ENCODE results near the gene IFI6. TPM values are rescaled to one million over a fixed set of nuclear protein-coding genes. Genes with fewer than 3 reads are reported as not detected.

Gene IFI6
- total RNA-seq, 1 donor from 2014 or later, result 20.9 TPM

DNA sequence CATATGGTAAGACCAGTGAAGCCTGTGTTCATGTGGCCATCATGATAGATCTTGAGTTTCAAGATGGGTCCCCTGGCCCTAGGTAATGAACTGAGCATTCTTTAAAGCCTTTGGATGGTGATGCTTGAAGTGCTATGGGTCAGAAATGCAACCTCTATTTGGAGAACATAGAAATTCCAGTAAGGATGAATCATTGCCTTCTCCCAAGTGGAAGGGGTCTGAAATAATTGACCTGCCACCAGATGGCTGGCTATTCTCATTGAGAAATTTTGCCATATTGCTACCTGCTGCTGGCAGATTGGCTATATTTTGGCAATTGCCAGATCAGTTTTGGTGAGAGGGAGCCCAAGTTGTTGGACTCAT, 739 bp upstream of the IFI6 start:
- DNase-seq (ENCODE audit: low read depth), result peak; percentile 73

- DNase-seq (ENCODE audit: low read depth), result no peak
These were observed 2.1 kb downstream of the IFI6 start for GRCh38 chr1:27669876-27670275.

DNA sequence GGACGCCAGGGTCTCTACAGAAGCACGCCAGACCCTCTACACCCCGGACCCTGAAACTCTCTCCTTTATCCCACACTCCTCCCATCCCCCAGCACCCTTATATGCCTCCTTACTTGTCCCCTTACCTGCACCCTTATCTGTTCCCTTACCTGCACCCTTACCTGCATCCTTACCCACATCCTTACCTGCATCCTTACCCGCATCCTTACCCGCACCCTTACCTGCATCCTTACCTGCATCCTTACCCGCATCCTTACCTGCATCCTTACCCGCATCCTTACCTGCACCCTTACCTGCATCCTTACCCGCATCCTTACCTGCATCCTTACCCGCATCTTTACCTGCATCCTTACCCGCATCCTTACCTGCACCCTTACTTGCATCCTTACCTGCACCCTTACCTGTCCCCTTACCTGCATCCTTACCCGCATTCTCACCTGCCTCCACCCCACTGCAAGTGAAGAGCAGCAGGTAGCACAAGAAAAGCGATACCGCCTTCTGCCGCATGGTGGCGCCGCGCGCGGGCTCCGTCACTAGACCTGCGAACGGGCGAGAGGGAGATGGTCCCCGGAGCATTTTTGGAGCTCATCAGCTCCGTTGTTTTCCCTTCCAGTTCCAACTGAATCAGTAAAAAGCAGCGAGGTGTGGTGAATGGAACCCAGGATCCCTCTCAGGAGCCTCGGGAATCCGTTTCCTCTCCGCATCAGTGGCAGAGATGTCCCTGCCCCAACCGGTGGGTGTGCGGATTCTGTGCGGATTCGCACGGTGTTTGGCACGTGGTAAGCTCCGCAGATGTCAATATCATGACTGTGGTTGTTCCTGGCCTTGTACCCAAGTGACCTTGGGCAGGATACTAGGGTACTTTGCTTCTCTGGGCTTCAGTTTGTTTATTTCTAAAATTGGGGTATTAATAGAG, 2.9 kb downstream of the IFI6 start:
- DNase-seq (ENCODE audit: low read depth), result peak; percentile 22

- DNase-seq (ENCODE audit: low read depth), result no peak
These were observed 3.7 kb downstream of the IFI6 start for GRCh38 chr1:27668121-27668807.

DNA sequence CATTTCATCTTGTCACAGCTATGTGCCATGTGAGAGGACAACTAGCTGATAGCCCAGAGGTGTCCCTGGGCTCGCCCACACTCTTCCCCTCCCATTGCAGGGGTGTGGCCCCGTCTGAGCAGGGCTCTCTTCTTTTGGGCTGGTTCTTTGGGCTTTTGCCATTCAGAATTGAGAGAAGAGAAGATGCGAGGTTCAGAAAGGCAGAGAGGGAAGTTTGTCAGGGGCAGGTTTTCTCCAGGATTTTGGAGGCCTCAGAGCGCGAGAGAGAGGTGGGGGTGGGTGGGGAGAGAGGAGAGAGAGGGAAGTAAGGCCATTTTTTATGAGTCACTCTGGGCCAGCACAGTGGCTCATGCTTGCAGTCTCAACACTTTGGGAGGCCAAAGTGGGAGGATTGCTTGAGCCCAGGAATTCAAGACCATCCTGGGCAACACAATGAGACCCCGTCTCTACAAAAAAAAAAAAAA, 5.2 kb downstream of the IFI6 start:
- no peak for DNase-seq (ENCODE audit: low read depth)

DNA sequence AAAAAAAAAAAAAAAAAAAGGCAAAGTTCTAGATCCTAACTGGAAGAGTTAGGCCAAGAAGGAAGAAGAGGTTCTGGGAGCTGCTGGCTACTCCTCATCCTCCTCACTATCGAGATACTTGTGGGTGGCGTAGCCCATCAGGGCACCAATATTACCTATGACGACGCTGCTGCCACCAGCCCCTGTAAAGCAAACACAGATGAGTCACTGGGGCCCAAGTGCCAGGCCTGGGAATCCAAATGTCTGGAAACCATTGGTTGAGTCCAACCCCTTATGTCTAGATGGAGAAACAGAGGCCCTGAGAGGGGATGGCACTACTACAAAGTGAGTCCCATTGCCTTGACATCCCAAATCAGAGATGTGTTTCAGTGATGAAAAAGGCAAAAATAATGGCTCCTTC, 5.7 kb downstream of the IFI6 start:
- DNase-seq (ENCODE audit: low read depth), result no peak

DNA sequence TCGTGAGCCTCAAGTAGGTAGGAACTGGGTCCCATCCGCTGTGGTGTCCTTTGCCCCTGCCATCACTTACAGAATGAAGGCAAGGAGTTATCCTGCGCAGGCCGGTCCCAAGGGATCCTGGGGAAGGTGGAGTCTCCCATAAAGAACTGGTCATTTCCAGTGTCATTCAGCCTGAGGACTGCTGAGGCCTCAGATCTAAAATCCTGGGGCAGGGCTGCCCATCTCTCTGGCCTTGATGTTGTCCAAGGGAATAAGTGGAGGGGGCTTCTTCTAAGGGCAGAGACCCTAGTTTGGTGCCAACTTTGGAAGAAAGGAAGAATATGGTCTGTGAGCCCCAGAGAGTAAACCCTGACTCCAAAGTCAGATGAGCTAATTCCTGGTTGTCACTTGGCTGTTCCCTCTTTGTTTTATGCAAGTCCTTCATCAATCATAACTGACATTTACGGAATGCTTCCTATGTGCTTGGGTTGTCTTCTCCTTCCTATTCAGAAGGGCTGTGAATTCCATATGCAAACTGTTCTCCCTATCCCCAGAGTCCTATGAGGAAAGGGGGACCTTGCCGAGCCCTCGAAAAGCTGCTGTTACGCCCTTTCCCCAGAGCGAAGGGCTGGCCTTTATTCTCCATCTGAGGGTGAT, 6.9 kb downstream of the IFI6 start:
- DNase-seq (ENCODE audit: low read depth), result no peak

- no peak for DNase-seq (ENCODE audit: low read depth)
These were observed 7.7 kb downstream of the IFI6 start for GRCh38 chr1:27664291-27664690.

GRCh38 chr1:27662707-27663393, 9.1 kb downstream of the IFI6 start:
- DNase-seq (ENCODE audit: low read depth), result peak; percentile 57

- DNase-seq (ENCODE audit: low read depth), result no peak
These were observed 9.7 kb downstream of the IFI6 start for GRCh38 chr1:27662261-27662660.

- no peak for DNase-seq (ENCODE audit: low read depth)
These were observed 10.4 kb downstream of the IFI6 start for GRCh38 chr1:27661412-27662075.

DNA sequence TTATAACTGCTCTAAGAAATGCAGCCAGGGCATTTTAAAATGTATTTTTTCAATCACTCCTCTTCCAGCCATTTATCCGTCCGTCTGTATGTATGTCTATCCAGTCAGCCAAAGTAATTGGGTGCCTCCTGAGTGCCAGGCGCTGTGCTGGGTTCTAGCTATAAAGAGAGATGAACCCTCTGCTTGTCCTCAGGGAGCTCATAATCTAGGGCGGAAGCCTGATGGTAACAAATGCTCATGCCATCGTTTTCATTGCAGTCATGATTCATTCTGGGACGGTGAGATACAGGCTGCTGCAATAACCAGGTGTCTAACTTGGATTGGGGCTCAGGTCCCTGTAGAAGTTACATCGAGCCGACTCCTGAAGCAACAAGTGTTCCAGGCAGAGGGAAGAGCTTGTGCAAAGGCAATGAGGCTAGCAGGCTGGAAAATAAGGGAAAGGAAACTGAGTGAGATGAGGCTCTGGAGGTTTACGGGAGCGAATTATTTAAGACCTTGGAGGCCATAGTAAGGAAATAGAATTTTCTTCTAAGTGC, 11.6 kb downstream of the IFI6 start:
- no peak for DNase-seq (ENCODE audit: low read depth)

DNA sequence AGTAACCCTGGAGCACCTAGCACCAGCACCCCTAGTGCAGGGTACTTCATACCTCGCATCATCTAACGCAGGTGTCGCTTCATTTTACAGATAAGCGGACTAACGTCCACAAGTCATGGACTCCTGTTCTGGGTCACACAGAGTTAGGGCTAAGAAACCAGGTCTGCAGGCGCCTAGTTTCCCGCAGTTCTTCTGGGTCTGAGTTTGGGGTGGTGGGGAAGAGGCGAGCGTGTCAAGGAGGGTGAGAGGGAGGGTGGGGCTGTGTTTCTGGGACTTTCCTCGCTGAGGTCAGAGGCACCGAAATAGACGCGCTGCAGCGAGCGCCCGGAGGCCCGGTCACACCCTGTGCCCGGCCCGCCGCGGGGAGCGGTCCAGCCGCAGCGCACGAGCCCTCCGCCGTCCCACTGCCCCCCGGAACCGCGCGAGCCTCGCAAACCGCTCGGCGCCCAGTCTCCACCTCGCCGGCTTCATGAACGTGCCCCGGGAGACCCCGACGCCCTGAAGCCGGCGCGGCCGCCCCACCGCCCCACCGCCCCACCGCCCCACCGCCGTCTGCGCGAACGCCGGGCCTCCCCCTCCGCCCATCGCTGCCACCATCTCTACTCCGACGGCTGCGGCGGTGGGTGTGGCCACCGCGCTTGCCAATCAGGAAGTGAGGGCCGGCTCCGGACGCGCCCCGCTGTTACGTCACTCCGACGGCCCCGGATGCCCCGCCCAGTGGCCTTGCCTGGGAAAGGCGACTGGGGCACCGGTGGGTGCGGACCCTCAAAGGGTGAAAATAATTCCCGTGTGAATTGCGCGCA, 12.3 kb downstream of the IFI6 start:
- peak; percentile 49 for DNase-seq (ENCODE audit: low read depth)

- peak; percentile 76 for DNase-seq (ENCODE audit: low read depth)
These were observed 13.0 kb downstream of the IFI6 start for GRCh38 chr1:27658951-27659496.

DNA sequence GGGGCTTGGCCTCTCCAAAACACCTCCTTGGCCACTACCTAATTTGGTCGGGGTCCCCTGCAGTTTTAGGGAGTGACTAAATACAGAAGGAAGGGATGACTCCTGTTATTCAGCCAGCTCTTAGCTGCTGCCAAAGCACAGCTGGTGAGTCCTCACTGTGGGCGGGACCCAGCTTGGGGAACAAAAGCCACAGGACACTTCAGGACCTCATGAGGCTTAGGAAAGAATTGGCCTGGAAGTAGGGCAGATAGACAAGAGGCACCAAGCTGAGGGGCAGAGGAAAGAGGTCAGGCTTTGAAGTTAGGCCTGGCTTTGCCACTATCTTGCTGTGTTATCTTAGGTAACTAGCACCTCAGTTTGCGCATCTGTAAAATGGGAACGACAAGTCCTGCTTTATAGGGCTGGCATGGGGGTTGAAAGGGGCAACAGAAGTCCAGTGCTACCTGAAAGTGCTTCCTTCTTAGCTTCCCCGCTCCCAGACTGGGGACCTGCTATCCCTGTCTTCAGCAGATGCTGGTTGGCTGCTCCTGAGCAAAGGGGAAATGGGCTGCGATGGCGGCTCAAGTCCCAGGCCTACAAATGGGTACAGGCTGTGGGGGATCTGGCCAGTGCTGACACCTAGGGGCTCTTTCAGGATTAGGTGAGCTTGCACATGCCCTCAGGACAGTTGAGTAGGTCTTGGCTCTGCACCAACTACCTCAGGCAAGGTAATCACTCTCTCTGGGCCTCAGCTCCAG, 15.7 kb downstream of the IFI6 start:
- DNase-seq (ENCODE audit: low read depth), result peak; percentile 41

DNA sequence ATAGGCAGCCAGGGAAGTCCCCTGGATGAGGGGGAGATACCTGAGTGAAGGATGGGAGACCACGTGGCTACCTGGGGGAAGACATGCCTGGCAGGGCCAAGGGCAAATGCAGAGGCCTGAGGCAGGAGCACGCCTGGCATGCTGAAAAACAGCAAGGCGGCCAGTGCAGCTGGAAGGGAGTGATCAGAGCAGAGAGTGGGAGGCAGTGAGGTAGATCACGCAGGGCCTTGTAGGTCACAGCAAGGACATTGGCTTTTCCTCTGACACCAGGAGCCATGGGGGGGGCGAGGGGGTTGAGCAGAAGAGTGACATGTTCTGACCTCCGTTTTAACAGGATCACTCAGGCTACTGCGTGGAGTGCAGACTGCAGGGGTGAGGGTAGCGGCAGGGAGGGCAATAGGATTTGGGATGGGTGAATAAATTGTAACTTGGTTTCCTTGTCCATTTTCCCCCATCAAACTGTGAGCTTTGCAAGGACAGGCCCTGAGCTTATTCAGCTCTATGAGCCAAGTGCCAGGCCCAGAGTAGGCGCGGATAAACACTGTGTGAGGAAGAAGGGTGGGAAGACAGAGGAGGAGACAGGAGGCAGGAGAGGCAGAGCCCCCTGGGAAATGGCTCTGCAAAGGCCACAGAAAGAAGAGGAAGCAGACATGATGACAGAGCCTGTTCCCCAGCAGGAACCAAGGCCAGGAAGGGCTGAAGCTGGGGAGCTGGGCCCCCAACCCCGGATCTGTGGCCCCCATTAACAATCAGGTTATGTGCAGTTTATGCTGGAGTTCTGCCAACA, 16.6 kb downstream of the IFI6 start:
- no peak for DNase-seq (ENCODE audit: low read depth)

DNA sequence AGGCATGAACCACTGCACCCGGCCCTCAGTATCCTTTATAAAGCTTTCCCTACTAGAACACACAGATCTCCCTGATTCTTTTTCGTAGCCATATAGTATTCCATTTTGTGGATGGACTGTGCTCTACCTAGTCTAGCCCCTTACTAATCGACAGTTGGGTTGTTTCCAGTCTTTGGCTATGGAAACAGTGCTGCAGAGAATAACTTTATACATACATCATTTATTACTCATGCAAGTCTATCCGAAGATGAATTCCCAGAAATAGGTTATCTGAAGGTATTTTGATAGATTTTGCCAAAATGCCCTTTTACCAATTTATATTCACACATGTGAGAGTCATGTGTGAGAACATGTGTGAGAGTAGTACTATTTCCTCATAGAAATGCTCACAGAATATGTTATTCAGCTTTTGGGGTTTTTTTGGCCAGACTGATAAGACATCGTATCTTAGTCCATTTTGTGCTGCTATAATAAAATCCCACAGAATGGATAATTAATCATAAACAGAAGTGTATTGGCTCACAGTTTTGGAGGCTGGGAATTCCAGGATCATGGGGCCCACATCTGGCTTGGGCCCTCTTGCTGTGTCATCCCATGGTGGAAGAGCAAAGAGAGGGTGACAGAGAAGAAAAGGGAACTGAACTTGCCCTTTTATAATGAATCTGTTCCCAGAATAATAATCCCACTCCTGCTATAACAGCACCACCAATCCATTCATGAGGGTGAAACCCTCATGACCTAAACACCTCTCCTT, 19.7 kb downstream of the IFI6 start:
- DNase-seq (ENCODE audit: low read depth), result no peak

Measured in renal cortical epithelial cell (primary cell).